Astrocyte of the cerebellum (primary cell): ENCODE data around the gene AKAP12.
"Not testable (repeated sequence)": the region's sequence is repeated elsewhere in the genome, so short reads cannot be mapped to it uniquely, and the experiment has no call there.

ENCODE experiments used
- DNase-seq: peaks from one replicate; pipeline ENCODE4 v3.0.0-alpha.2; 2011; ENCODE audit warnings: low read depth
- H3K4me3 ChIP-seq: 2 replicates; pipeline ENCODE4 v1.5.1; 2011; ENCODE audit warnings: mild to moderate bottlenecking, low read depth, low read length, moderate library complexity
- in situ Hi-C: cut with HindIII; loops from 2 replicates; pipeline ENCODE4 v1.10.0; 2017; ENCODE audit warnings: low sequenced_read_pairs
- TF ChIP-seq, protein P1 (sequence below): IDR thresholded peaks from 2 replicates; pipeline ENCODE4 v1.5.1; 2012; ENCODE audit warnings: low read length, low read depth, moderate library complexity, mild to moderate bottlenecking; ENCODE audit errors: missing control alignments

The AKAP12 gene

DNA sequence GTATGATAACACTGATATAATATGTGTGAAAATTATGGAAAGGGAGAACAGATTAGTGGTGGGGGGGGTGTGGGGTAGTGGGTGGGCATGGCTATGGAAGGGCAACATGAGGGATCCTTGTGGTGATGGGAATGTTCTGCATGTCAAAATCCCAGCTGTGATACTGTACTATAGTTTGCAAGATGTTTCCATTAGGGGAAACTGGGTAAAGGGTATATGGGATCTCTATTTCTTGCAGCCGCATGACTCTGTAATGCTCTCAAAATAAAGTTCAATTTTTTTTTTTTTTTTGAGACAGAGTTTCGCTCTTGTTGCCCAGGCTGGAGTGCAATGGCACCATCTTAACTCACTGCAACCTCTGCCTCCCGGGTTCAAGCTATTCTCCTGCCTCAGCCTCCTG is 137.3 kb downstream of the AKAP12 start:
- TF ChIP-seq, protein P1, sequence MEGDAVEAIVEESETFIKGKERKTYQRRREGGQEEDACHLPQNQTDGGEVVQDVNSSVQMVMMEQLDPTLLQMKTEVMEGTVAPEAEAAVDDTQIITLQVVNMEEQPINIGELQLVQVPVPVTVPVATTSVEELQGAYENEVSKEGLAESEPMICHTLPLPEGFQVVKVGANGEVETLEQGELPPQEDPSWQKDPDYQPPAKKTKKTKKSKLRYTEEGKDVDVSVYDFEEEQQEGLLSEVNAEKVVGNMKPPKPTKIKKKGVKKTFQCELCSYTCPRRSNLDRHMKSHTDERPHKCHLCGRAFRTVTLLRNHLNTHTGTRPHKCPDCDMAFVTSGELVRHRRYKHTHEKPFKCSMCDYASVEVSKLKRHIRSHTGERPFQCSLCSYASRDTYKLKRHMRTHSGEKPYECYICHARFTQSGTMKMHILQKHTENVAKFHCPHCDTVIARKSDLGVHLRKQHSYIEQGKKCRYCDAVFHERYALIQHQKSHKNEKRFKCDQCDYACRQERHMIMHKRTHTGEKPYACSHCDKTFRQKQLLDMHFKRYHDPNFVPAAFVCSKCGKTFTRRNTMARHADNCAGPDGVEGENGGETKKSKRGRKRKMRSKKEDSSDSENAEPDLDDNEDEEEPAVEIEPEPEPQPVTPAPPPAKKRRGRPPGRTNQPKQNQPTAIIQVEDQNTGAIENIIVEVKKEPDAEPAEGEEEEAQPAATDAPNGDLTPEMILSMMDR = no peak
- in situ Hi-C loops = no loop called here
- no peak for DNase-seq
- no peak overlapping the region for H3K4me3 ChIP-seq

DNA sequence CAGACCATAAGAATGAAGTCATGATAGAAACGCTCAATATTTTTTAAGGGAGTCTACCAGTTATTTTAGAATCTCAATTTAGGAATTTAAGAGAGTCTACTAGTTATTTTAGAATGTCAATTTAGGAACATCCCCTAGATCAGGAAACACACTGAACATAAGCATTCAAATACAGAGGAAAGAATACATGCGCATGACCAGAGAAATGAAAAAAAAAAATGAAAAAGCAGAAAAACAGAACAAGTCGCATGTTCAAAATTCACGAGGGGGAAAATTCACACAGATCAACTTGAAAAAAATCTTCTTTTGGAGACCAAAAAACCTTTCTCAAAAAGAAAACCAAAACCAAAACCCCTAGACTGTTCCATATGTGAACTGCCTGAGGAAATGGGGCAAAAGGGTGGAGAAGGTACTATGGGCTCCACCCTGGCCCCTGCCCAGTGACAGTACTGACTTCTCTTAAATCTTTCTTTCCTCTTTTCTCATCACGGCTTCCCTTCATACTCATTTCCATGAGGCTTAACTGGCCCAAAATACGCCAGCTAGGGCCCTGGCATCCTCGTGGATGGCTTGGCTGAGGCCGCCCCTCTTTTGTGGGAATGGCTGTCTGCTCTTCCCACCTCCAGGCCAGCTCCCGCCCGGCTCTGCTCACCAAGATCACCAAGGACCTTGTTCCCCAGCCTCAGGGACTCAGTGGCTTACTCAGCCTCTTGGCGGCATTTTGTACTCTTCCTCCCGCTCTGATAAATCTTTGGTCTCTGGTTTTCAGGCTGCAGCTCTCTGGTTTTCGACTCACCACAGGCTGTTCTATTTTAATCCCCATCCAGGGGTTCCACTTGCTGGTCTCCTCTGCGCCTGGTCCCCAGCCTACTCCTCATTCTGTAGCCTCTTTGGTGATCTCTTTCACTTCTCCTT is 140.4 kb downstream of the AKAP12 start:
- H3K4me3 ChIP-seq = no peak overlapping the region
- in situ Hi-C loops = no loop called here
- no peak for DNase-seq
- TF ChIP-seq, protein P1 = no peak

DNA sequence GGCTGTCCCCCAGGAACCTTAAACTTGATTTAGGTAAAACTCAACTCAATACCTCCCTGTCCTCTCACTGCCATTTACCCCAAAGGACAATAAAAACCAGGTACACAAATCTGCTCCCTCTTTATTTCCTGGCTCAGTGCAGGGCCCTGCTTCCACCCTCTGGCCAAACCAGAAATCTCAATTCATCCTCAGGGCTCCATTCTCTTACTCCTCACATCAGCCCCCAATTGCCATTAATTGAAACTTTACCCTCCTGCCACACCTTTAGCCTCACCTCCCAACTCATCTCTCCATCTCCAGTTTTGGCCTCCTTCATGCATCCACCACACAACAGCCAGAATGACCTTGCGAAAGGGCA is 141.1 kb downstream of the AKAP12 start:
- TF ChIP-seq, protein P1 = no peak
- no peak overlapping the region for H3K4me3 ChIP-seq
- in situ Hi-C loops = no loop called here
- no peak for DNase-seq

DNA sequence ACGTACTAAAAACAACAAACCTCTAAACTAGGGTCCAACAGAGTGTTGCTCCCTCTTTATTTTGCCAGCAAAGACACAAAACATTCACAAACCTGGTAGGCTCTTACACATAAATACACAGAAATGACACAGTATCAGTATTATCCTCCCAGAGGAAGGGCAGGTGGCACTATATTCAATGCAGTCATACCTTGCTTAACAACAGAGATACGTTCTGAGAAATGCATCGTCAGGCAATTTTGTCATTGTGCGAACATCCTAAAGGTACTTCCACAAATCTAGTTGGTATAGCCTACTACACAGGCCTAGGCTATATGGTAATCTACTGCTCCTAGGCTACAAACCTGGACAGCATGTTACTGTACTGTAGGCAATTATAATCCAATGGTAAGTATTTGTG is 142.0 kb downstream of the AKAP12 start:
- in situ Hi-C loops = no loop called here
- H3K4me3 ChIP-seq = no peak overlapping the region
- DNase-seq = no peak
- TF ChIP-seq, protein P1 = no peak

DNA sequence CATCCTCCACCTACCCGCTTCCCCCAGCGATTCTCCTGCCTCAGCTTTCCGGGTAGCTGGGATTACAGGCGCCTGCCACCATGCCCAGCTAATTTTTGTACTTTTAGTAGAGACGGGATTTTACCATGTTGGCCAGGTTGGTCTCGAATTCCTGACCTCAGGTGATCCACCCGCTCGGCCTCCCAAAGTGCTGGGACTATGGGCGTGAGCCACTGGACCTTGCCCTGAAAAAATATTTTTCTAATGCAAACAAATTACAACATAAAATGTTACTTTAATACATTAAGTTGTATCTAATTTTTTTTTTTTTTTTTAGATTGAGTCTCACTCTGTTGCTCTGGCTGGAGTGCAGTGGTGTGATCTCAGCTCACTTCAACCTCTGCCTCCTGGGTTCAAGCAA is 142.9 kb downstream of the AKAP12 start:
- H3K4me3 ChIP-seq, in situ Hi-C loops, DNase-seq: not testable (repeated sequence)

DNA sequence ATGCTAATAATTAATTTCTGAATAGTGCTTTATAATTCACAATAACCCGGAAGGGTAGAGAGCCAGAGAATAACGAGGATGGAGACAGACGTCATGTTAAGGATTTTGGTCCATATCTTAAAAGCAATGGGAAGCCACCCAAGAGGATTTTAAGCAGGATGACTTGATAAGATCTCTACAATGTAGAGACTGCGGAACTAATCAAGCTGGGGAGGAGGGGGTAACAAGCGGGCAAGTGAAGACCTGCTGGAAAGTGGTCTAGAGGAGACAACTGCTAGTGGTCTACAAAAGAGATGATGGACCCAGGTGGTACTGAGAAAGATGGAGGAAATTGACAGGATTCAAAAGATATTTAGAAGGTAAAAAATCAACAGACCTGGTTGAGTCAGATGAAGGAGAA is 144.4 kb downstream of the AKAP12 start:
- DNase-seq = no peak
- no peak overlapping the region for H3K4me3 ChIP-seq
- in situ Hi-C loops = no loop called here
- TF ChIP-seq, protein P1 = no peak

DNA sequence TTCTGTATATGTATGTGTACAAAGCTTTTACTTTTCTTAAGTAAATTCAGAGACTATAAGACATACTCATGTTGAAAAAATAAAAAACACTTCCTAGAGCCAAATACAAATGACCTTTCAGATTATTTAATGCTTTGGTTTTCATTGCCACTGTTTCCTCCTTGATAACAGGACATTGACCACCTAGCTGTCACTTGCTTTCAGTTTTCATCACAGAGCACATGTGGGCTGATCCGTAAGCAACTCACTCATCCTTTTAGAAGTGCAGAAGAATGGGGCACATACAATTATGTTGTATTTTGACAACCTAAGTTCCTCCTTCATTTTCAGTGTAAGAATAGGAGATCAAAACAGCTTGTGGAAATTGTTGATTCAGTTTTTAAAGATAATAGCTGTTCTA is 145.4 kb downstream of the AKAP12 start:
- in situ Hi-C loops = no loop called here
- no peak overlapping the region for H3K4me3 ChIP-seq
- TF ChIP-seq, protein P1 = no peak
- no peak for DNase-seq
